ENCODE measurements around the gene EDEM2. TPM values are rescaled to one million over a fixed set of nuclear protein-coding genes. Genes with fewer than 3 reads are reported as not detected.
"Not testable (repeated sequence)": the region's sequence is repeated elsewhere in the genome, so short reads cannot be mapped to it uniquely, and the experiment has no call there.

EDEM2 gene
- total RNA-seq, 2 experiments from 2014 or later, result 15.5 to 15.8 TPM

GRCh38 chr20:35117196-35117595 is 29.9 kb downstream of the EDEM2 start:
- H3K36me3 Mint-ChIP-seq (ENCODE audit: low read depth), result peaks cover 15% of the 10 kb centered on the region
- H3K27ac Mint-ChIP-seq, result peak overlapping the region; percentile 15
- H3K27me3 Mint-ChIP-seq (ENCODE audit: low read depth), result no peaks in the 10 kb centered on the region
- intact Hi-C loops (cut with micrococcal nuclease), result no loop called here
- CTCF ChIA-PET, result interaction anchor here (1.0 to 2.2 kb wide), 2 partner anchors 9 to 21 kb away, joined by 4 to 6 read pairs; no protein-coding TSS in a partner anchor
- peaks cover 2% of the 10 kb centered on the region for H3K4me1 Mint-ChIP-seq (ENCODE audit: low read depth)
- no peaks in the 10 kb centered on the region for H3K9me3 Mint-ChIP-seq
- no peak overlapping the region for H3K4me3 Mint-ChIP-seq
- no peak for DNase-seq

GRCh38 chr20:35116258-35116657 is 30.9 kb downstream of the EDEM2 start:
- Mint-ChIP-seq H3K4me1 (ENCODE audit: low read depth) (peaks cover 7% of the 10 kb centered on the region), H3K9me3 (no peaks in the 10 kb centered on the region), H3K27me3 (ENCODE audit: low read depth) (no peaks in the 10 kb centered on the region), H3K36me3 (ENCODE audit: low read depth) (peaks cover 11% of the 10 kb centered on the region), H3K27ac (peak overlapping the region; percentile 15), H3K4me3 (no peak overlapping the region)
- CTCF ChIA-PET, result interaction anchor here (0.5 to 2.2 kb wide), 5 partner anchors 8 to 20 kb away, joined by 3 to 6 read pairs (median 4); no protein-coding TSS in a partner anchor
- intact Hi-C loops (cut with micrococcal nuclease), result no loop called here
- no peak for DNase-seq

- CTCF ChIA-PET, result interaction anchor here (0.6 to 2.2 kb wide), 2 partner anchors 20 to 452 kb away, joined by 4 to 6 read pairs; no protein-coding TSS in a partner anchor
- no peaks in the 10 kb centered on the region for H3K27me3 Mint-ChIP-seq (ENCODE audit: low read depth)
Observed at GRCh38 chr20:35115606-35116005, 31.5 kb downstream of the EDEM2 start.

GRCh38 chr20:35112276-35112675 is 34.9 kb downstream of the EDEM2 start:
- Mint-ChIP-seq H3K4me1 (ENCODE audit: low read depth) (peaks cover 10% of the 10 kb centered on the region), H3K36me3 (ENCODE audit: low read depth) (peaks cover 10% of the 10 kb centered on the region)
- H3K27ac Mint-ChIP-seq; H3K27me3 Mint-ChIP-seq (ENCODE audit: low read depth); intact Hi-C loops (cut with micrococcal nuclease); H3K9me3 Mint-ChIP-seq; H3K4me3 Mint-ChIP-seq; DNase-seq: not testable (repeated sequence)
- CTCF ChIA-PET, result interaction anchor here (0.6 kb wide), 1 partner anchor 466 kb away, joined by 3 read pairs; no protein-coding TSS in a partner anchor

More at GRCh38 chr20:35115606-35116005, 31.5 kb downstream of the EDEM2 start:
- H3K4me3 Mint-ChIP-seq, result no peak overlapping the region
- no peaks in the 10 kb centered on the region for H3K9me3 Mint-ChIP-seq
- H3K27ac Mint-ChIP-seq, result peak overlapping the region; percentile 4
- intact Hi-C loops (cut with micrococcal nuclease), result no loop called here
- H3K4me1 Mint-ChIP-seq (ENCODE audit: low read depth), result peaks cover 11% of the 10 kb centered on the region
- no peak for DNase-seq
- H3K36me3 Mint-ChIP-seq (ENCODE audit: low read depth), result peaks cover 11% of the 10 kb centered on the region

- Mint-ChIP-seq H3K4me3 (no peak overlapping the region), H3K36me3 (ENCODE audit: low read depth) (peaks cover 10% of the 10 kb centered on the region), H3K9me3 (no peaks in the 10 kb centered on the region), H3K27ac (peak overlapping the region; percentile 63), H3K4me1 (ENCODE audit: low read depth) (peaks cover 9% of the 10 kb centered on the region), H3K27me3 (ENCODE audit: low read depth) (no peaks in the 10 kb centered on the region)
- intact Hi-C loops (cut with micrococcal nuclease), result no loop called here
- CTCF ChIA-PET, result interaction anchor here (0.6 to 1.1 kb wide), 3 partner anchors 15 to 465 kb away, joined by 3 to 8 read pairs (median 4); no protein-coding TSS in a partner anchor
- DNase-seq, result no peak
Observed at GRCh38 chr20:35111141-35111888, 35.8 kb downstream of the EDEM2 start.

GRCh38 chr20:35108921-35109320 is 38.2 kb downstream of the EDEM2 start:
- H3K4me1 Mint-ChIP-seq (ENCODE audit: low read depth), result peaks cover 9% of the 10 kb centered on the region
- H3K9me3 Mint-ChIP-seq, result no peaks in the 10 kb centered on the region
- no peak overlapping the region for H3K4me3 Mint-ChIP-seq
- peaks cover 9% of the 10 kb centered on the region for H3K36me3 Mint-ChIP-seq (ENCODE audit: low read depth)
- intact Hi-C loops (cut with micrococcal nuclease), result no loop called here
- CTCF ChIA-PET, result no interaction called here
- no peak overlapping the region for H3K27ac Mint-ChIP-seq
- H3K27me3 Mint-ChIP-seq (ENCODE audit: low read depth), result no peaks in the 10 kb centered on the region
- no peak for DNase-seq

- H3K4me1 Mint-ChIP-seq (ENCODE audit: low read depth), result peaks cover 9% of the 10 kb centered on the region
- no peak overlapping the region for H3K27ac Mint-ChIP-seq
- H3K27me3 Mint-ChIP-seq (ENCODE audit: low read depth), result no peaks in the 10 kb centered on the region
- no peak for DNase-seq
- H3K4me3 Mint-ChIP-seq, result no peak overlapping the region
- CTCF ChIA-PET, result interaction anchor here (2.6 kb wide), 1 partner anchor 11 kb away, joined by 16 read pairs; no protein-coding TSS in a partner anchor
- peaks cover 6% of the 10 kb centered on the region for H3K36me3 Mint-ChIP-seq (ENCODE audit: low read depth)
- intact Hi-C loops (cut with micrococcal nuclease), result no loop called here
- no peaks in the 10 kb centered on the region for H3K9me3 Mint-ChIP-seq
Observed at GRCh38 chr20:35106827-35107380, 40.2 kb downstream of the EDEM2 start.

- Mint-ChIP-seq H3K4me1 (ENCODE audit: low read depth) (no peaks in the 10 kb centered on the region), H3K9me3 (no peaks in the 10 kb centered on the region), H3K4me3 (no peak overlapping the region), H3K36me3 (ENCODE audit: low read depth) (no peaks in the 10 kb centered on the region), H3K27me3 (ENCODE audit: low read depth) (peaks cover 3% of the 10 kb centered on the region), H3K27ac (no peak overlapping the region)
- no peak for DNase-seq
- intact Hi-C loops (cut with micrococcal nuclease), result no loop called here
- CTCF ChIA-PET, result interaction anchor here (1.1 kb wide), 1 partner anchor 8 kb away, joined by 3 read pairs; no protein-coding TSS in a partner anchor
Observed at GRCh38 chr20:35104685-35105295, 42.3 kb downstream of the EDEM2 start.

GRCh38 chr20:35101620-35102019 is 45.5 kb downstream of the EDEM2 start:
- CTCF ChIA-PET, result no interaction called here
- no peak overlapping the region for H3K27ac Mint-ChIP-seq
- peaks cover 3% of the 10 kb centered on the region for H3K27me3 Mint-ChIP-seq (ENCODE audit: low read depth)
- DNase-seq, result no peak
- H3K4me3 Mint-ChIP-seq, result no peak overlapping the region
- no peaks in the 10 kb centered on the region for H3K4me1 Mint-ChIP-seq (ENCODE audit: low read depth)
- intact Hi-C loops (cut with micrococcal nuclease), result no loop called here
- no peaks in the 10 kb centered on the region for H3K9me3 Mint-ChIP-seq
- no peaks in the 10 kb centered on the region for H3K36me3 Mint-ChIP-seq (ENCODE audit: low read depth)

- CTCF ChIA-PET, result interaction anchor here (0.9 to 3.8 kb wide), 5 partner anchors 54 to 335 kb away, joined by 3 to 23 read pairs (median 4); partner anchors contain the start of gene EDEM2
- no peaks in the 10 kb centered on the region for H3K27me3 Mint-ChIP-seq (ENCODE audit: low read depth)
- peaks cover 13% of the 10 kb centered on the region for H3K36me3 Mint-ChIP-seq (ENCODE audit: low read depth)
- peak overlapping the region; percentile 89 for H3K4me3 Mint-ChIP-seq
- no peaks in the 10 kb centered on the region for H3K9me3 Mint-ChIP-seq
- peak; percentile 77 for DNase-seq
- peak overlapping the region; percentile 100 for H3K27ac Mint-ChIP-seq
- intact Hi-C loops (cut with micrococcal nuclease), result loop anchor here (1.0 to 5.0 kb wide), 9 partner anchors 8 to 981 kb away; partner anchors contain the start of genes ACSS2, EDEM2 and EIF2S2
- peaks cover 52% of the 10 kb centered on the region for H3K4me1 Mint-ChIP-seq (ENCODE audit: low read depth)
Observed at GRCh38 chr20:35093267-35093884, 53.8 kb downstream of the EDEM2 start.

GRCh38 chr20:35092524-35093266 is 54.4 kb downstream of the EDEM2 start, which contains the start of gene TRPC4AP:
TRPC4AP (minus strand) TSS chr20:35092807; CDS start chr20:35092781, 26 bp downstream.
- Mint-ChIP-seq H3K36me3 (ENCODE audit: low read depth) (peaks cover 15% of the 10 kb centered on the region), H3K27ac (peak within 1 kb of the TSS; percentile 100), H3K9me3 (no peaks in the 10 kb centered on the region), H3K4me3 (peak within 1 kb of the TSS; percentile 89), H3K4me1 (ENCODE audit: low read depth) (peaks cover 59% of the 10 kb centered on the region), H3K27me3 (ENCODE audit: low read depth) (no peaks in the 10 kb centered on the region)
- CTCF ChIA-PET, result interaction anchor here (0.6 to 3.8 kb wide), 7 partner anchors 24 to 336 kb away, joined by 3 to 23 read pairs (median 4); partner anchors contain the start of gene EDEM2
- peak; percentile 90 for DNase-seq
- intact Hi-C loops (cut with micrococcal nuclease), result loop anchor here (1.0 to 5.0 kb wide), 11 partner anchors 7 to 980 kb away; partner anchors contain the start of genes ACSS2, EDEM2, EIF2S2 and GSS
